GM15510 (cell line): ENCODE measurements around the gene DIPK1A.

Source experiments
- POLR2A ChIP-seq: IDR thresholded peaks from 3 replicates; pipeline ENCODE4 v1.6.1; 2011; ENCODE audit warnings: borderline replicate concordance; ENCODE audit not compliant: insufficient read length; ENCODE audit errors: extremely low read depth

Gene DIPK1A

DNA sequence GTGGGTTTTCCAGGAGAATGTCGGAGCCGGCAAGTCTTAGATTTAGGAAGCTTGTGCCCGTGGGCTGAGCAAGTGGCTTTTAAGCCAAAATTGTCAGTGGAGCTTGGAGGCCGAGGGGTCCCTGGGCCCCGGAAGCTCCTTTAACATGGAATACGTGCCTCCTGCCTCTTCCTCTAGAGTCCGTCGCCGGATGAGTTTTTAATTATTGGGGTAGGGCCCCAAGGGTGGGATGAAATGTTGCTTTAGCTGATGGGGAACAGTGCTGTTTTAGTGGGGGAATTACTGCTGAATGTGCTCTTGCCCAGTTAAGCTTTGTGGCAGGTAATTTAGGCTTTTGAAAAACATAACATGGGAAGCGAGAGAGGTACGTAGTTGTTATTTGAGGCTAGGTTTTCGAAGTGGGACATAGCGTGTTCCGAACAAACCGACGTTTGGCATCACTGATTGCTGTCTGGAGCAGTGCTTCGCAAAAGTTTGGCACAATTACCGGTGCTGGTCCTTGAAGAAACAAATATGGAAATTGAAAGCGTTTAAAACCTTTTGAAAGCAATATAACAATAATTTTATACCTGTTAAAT, 128.6 kb downstream of the DIPK1A start:
- TF ChIP-seq POLR2A = no peak

GRCh38 chr1:92831762-92832536, 129.3 kb downstream of the DIPK1A start, which contains the start of gene RPL5:
Gene RPL5, plus strand, starts transcription at chr1:92832040. Its CDS starts 75 bp downstream, at chr1:92832115.
- TF ChIP-seq POLR2A = peak; percentile 100

- no peak for TF ChIP-seq POLR2A
Observed at GRCh38 chr1:92831368-92831761, 129.9 kb downstream of the DIPK1A start.

- TF ChIP-seq POLR2A = no peak
Observed at GRCh38 chr1:92826792-92827191, 134.5 kb downstream of the DIPK1A start.

DNA sequence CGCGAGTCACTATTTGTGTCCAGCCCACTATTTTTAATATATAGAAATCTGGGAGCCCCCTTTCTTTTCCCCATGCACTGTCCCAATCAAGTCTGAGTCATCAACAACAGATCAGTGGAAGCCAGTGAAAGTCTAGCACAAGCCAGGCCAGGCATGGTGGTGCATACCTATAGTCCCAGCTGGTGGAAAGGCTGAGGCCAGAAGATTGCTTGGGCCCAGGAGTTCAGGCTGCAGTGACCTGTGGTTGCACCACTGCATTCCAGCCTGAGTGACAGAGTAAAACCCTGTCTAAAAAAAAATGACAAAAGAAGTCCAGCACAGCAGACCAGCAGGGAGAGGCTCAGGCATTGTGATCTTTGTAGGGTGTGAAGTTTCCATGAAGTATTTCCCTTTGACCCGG, 138.4 kb downstream of the DIPK1A start:
- TF ChIP-seq POLR2A = no peak

DNA sequence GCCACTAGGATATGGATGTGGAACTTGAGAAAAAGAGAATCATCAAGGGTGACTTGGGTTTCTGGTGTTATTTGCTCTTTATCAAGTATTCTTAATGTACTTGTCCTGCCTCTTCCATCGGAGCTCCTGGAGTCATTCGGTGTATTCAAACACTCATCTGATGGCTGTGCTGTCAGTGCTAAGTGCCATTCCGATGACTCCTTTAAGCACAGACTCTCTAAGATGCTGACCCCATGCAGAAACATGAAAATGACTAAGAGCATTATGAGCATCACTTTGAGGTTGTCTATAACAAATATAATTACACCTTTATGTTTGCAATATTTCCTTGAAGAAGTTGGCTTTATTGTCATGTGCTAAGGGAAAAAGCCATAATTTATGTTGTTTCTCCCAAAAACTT, 140.7 kb downstream of the DIPK1A start:
- TF ChIP-seq POLR2A = no peak

GRCh38 chr1:92820024-92820423, 141.2 kb downstream of the DIPK1A start:
- TF ChIP-seq POLR2A = no peak

DNA sequence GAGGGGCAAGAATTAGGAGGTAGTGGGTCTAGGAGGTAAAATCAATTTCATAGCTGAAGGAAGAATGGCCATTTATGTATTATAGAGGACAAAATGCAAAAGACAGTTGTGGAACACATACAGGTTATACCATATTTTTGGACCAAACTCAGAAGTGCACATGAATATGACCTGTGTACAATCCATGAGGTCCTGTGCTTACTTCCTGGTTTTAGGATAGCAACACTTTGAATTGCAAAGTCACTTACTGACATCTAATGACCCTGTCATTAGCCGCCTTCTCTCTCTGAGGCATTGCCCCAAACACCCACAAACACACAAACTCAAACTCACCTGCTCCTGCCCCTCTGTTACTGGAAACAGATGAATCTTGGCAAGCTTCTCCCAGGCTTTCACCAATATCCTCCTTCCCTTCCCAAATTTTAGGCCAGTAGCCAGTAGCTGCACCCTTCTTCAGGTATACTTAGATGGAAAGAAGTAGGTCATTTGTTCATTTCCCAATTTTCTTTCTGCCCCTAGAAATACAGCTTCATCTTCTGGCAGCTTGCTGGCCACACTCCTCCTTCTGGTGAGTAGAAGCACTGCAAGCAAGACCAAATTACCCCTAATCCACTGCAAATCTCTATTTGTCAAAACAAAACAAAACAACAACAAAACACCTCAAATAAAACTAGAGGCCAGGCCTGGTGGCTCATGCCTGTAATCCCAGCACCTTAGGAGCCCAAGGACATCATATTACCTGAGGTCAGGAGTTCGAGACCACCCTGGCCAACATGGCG, 143.1 kb downstream of the DIPK1A start:
- no peak for TF ChIP-seq POLR2A

DNA sequence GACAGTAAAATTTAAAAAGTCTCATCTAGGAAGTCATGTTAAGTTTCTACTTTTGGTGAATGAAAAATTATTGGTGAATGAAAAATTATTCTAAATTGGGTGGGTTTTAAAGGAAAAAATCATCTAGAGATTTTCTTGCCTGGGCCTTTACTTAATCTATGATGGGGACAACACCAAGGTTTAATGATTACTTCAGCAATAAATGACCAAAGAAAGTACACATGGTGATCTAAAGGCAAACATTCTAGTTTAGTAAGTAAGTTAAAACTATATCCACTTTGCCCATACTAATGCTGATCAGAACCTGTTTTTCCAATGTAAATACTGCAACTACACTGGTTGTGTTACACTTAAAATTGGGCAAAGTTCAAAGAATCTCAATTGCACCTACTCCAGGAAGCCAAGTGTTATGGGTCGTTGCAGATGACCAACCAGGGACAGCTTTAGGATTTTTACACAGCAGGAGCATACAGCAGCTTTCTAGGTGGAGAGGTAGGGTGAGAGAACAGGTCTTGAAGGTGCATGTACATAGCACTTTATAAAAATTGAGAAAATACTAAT, 144.0 kb downstream of the DIPK1A start:
- no peak for TF ChIP-seq POLR2A

GRCh38 chr1:92816732-92817131, 144.5 kb downstream of the DIPK1A start:
- no peak for TF ChIP-seq POLR2A

DNA sequence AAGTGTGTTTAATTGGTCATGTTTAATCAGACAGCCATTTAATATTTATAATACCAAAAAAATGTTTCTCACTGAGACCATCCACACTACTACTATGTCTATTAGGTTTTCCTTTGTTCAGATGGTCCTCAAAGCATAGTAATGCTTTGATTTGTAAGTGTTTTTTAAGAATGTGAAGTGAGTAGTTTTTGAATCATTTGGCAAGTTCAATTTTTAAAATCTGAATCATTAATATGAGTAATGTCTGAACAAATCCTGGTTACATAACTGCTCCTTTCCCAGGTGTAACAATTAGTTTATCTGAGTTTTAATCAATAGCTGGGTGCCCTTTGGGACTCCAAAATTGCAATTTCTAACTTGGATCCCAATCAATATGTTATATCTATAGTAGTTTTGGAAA, 152.9 kb downstream of the DIPK1A start:
- no peak for TF ChIP-seq POLR2A

GRCh38 chr1:92805216-92805615, 156.0 kb downstream of the DIPK1A start:
- no peak for TF ChIP-seq POLR2A

DNA sequence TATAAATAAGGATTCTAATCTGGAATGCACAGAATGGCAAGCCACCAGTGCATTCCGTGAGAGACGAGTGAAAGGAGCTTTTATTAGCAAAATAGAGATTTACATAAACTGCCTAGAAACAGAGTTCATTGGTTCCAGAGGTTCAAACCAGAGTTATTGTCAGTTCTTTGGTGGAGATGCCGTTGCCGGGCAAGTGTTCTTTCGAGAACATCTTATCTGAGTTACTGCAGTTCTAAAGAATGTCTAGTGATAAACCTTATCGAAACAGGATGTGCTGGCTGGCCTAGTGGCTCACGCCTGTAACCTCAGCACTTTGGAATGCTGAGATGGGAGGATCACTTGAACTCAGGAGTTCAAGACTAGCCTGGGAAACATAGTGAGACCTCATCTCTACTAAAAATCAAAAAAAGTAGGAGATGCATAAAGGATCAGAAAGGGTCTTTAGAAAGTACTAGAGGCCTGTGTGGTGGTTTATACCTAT, 156.5 kb downstream of the DIPK1A start:
- no peak for TF ChIP-seq POLR2A

GRCh38 chr1:92803140-92803887, 157.9 kb downstream of the DIPK1A start:
- TF ChIP-seq POLR2A = no peak

- TF ChIP-seq POLR2A = no peak
Observed at GRCh38 chr1:92797961-92798360, 163.3 kb downstream of the DIPK1A start.

DNA sequence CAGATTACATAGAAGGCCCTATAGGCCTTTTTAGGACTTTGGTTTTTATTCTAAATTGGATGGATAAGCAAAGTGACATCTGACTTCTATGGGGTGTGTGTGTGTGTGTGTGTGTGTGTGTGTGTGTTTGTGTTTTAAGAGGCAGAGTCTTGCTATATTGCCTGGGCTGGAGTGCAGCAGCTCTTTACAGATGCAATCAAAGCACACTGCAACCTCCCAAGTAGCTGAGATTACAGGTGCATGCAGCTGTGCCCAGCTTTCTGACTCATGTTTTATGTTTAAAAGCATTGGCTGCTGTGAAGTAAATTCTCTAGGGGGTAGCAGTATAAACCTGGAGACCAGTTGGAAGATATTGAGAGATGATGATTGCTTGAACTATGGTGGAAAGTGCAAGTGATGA, 164.0 kb downstream of the DIPK1A start:
- TF ChIP-seq POLR2A = no peak
